K562 (cell line): ENCODE data around the gene ZNF460. TPM values are rescaled to one million over a fixed set of nuclear protein-coding genes. Genes with fewer than 3 reads are reported as not detected.

Source experiments
- ARID2 ChIP-seq: fragments of 450-650 bp; IDR thresholded peaks from 2 replicates; pipeline ENCODE4 v1.6.1; 2017; ENCODE audit warnings: antibody characterized with exemption, mild to moderate bottlenecking
- BCOR ChIP-seq: fragments of 450-650 bp; IDR thresholded peaks from 2 replicates; pipeline ENCODE4 v1.6.1; 2016
- CHD1 ChIP-seq: fragments of 200-600 bp; sonication (generic); IDR thresholded peaks from one replicate; pipeline ENCODE4 v1.6.1; 2012; ENCODE audit warnings: mild to moderate bottlenecking, moderate library complexity, low read length, inconsistent platforms
- HCFC1 ChIP-seq: IDR thresholded peaks from 2 replicates; pipeline ENCODE4 v1.6.1; 2012; ENCODE audit warnings: low read depth, low read length, improper control_type of control experiment
- KLF6 ChIP-seq: fragments of 250-450 bp; sonication (Bioruptor Pico); IDR thresholded peaks from 2 replicates; pipeline ENCODE4 v1.4.0; 2020; ENCODE audit warnings: mild to moderate bottlenecking, moderate library complexity, borderline replicate concordance
- TAF1 ChIP-seq: IDR thresholded peaks from 2 replicates; pipeline ENCODE4 v1.6.1; 2011; ENCODE audit warnings: mild to moderate bottlenecking, low read length, moderate library complexity; ENCODE audit not compliant: insufficient read depth, control insufficient read depth, severe bottlenecking; ENCODE audit errors: extremely low read depth
- WHSC1 ChIP-seq: IDR thresholded peaks from one replicate; pipeline ENCODE4 v1.6.1; 2012; ENCODE audit warnings: low read length, control low read depth, inconsistent platforms
- ZNF384 ChIP-seq: IDR thresholded peaks from 2 replicates; pipeline ENCODE4 v1.6.1; 2012; ENCODE audit warnings: low read depth, low read length, improper control_type of control experiment
- ZNF507 ChIP-seq: conservative IDR thresholded peaks from 2 replicates; pipeline ENCODE4 v1.6.1; 2017; ENCODE audit warnings: missing genetic modification characterization, missing compliant biosample characterization
- ZNF764 ChIP-seq: fragments of 250-450 bp; sonication (Bioruptor Pico); IDR thresholded peaks from 2 replicates; pipeline ENCODE4 v1.4.0; 2020; ENCODE audit warnings: low read depth, mild to moderate bottlenecking, moderate library complexity
- polyA plus RNA-seq, 8 experiments: library from polyadenylated mRNA; depleted of rRNA in 4 of 8; stranded (reverse) in 5 of 8; unstranded in 3 of 8; fragments of >200 nt; fragmentation: Nextera tagmentation in 2 of 8; fragmentation: Illumina TruSeq in 1 of 8; extraction: Ambion mirVana in 2 of 8; extraction: Trizol in 1 of 8; gene quantifications; 2 replicates each; pipeline versions ENCODE4 v1.2.1 to v1.2.3, GENCODE V29; 2011 to 2014; ENCODE audit warnings: inconsistent platforms in 1 of 8, missing spikeins in 1 of 8
- total RNA-seq, 7 experiments: library from RNA; depleted of rRNA in 6 of 7; stranded (reverse); fragments of >200 nt in 6 of 7; fragmentation: Illumina TruSeq in 2 of 7; extraction: Trizol in 2 of 7; gene quantifications; 2 replicates each; pipeline versions ENCODE4 v1.2.1 to v1.2.3, GENCODE V29; 2011 to 2021; ENCODE audit warnings: low replicate concordance in 1 of 7
- TF ChIP-seq, protein P1 (sequence below): IDR thresholded peaks from 2 replicates; pipeline ENCODE4 v1.6.1; 2011; ENCODE audit warnings: borderline replicate concordance, low read depth, mild to moderate bottlenecking, moderate library complexity, low read length; ENCODE audit not compliant: insufficient read depth, poor library complexity, severe bottlenecking
- TF ChIP-seq, protein P2 (sequence below): fragments of 450-650 bp; IDR thresholded peaks from 2 replicates; pipeline ENCODE4 v1.6.1; 2016; ENCODE audit warnings: low read depth
- TF ChIP-seq, protein P3 (sequence below): IDR thresholded peaks from 3 replicates; pipeline ENCODE4 v1.6.1; 2011; ENCODE audit warnings: borderline replicate concordance, mild to moderate bottlenecking; ENCODE audit not compliant: insufficient read length, insufficient read depth

Gene ZNF460
- total and polyA plus RNA-seq, 9 of the 15 experiments (the other 6 are each of a cell fraction or from before 2014, with no cell fraction given): 0.45 to 36.2 (median 16.6) TPM

DNA sequence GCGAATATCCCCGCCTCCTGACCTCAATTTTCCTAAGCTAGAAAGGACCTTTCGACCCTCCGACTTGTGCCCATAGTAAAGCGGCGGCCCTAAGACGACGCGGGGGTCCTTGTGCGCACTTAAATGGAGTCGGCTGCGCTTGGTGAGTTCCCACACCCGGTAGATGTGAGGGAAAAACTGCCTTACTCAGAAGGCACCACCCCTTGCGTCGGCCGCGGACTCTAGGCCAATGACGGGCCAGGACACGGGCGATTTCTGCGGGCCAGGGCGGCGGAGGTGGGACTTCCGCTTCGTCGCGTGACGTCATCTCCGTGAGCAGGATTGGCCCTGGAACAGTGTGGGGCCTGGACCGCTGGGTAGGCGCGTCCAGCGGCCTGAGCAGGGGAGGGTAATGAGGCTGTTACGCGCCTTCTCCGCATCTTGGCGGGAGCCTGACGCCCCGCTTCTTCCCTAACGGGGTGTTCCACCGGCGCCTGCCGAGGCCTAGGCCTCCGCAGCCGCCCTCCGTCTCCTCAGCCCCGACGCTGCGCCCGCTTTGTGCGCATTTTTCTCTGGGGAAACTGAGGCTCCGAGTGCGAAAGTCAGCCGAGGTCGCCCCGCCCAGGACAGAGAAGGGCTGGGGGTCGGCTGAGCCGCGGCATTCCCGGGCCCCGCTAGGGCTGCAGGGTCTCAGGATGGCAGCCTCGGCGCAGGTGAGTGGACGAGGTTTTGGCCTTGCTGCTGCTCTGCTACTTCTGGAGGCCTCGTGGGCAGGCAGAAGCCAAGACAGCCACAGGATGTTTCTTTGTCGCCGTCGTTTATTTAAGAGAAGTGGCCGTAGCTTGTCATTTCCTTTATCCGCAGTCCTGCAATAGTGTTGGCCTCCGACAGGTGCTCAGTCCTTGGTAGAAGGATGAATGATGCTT lies 40.1 kb downstream of the ZNF460 start, which contains the start of gene ZNF543 (continued):
- TF ChIP-seq, protein P1, sequence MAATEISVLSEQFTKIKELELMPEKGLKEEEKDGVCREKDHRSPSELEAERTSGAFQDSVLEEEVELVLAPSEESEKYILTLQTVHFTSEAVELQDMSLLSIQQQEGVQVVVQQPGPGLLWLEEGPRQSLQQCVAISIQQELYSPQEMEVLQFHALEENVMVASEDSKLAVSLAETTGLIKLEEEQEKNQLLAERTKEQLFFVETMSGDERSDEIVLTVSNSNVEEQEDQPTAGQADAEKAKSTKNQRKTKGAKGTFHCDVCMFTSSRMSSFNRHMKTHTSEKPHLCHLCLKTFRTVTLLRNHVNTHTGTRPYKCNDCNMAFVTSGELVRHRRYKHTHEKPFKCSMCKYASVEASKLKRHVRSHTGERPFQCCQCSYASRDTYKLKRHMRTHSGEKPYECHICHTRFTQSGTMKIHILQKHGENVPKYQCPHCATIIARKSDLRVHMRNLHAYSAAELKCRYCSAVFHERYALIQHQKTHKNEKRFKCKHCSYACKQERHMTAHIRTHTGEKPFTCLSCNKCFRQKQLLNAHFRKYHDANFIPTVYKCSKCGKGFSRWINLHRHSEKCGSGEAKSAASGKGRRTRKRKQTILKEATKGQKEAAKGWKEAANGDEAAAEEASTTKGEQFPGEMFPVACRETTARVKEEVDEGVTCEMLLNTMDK: no peak
- peak; percentile 64 for TF ChIP-seq TAF1
- TF ChIP-seq ZNF384: no peak
- no peak for TF ChIP-seq ZNF764 (CRISPR knock-in tag)
- peak; percentile 27; the same call in 1 of the 2 replicates for TF ChIP-seq BCOR
- TF ChIP-seq CHD1: peak; percentile 71
- TF ChIP-seq WHSC1: no peak
- TF ChIP-seq, protein P2, sequence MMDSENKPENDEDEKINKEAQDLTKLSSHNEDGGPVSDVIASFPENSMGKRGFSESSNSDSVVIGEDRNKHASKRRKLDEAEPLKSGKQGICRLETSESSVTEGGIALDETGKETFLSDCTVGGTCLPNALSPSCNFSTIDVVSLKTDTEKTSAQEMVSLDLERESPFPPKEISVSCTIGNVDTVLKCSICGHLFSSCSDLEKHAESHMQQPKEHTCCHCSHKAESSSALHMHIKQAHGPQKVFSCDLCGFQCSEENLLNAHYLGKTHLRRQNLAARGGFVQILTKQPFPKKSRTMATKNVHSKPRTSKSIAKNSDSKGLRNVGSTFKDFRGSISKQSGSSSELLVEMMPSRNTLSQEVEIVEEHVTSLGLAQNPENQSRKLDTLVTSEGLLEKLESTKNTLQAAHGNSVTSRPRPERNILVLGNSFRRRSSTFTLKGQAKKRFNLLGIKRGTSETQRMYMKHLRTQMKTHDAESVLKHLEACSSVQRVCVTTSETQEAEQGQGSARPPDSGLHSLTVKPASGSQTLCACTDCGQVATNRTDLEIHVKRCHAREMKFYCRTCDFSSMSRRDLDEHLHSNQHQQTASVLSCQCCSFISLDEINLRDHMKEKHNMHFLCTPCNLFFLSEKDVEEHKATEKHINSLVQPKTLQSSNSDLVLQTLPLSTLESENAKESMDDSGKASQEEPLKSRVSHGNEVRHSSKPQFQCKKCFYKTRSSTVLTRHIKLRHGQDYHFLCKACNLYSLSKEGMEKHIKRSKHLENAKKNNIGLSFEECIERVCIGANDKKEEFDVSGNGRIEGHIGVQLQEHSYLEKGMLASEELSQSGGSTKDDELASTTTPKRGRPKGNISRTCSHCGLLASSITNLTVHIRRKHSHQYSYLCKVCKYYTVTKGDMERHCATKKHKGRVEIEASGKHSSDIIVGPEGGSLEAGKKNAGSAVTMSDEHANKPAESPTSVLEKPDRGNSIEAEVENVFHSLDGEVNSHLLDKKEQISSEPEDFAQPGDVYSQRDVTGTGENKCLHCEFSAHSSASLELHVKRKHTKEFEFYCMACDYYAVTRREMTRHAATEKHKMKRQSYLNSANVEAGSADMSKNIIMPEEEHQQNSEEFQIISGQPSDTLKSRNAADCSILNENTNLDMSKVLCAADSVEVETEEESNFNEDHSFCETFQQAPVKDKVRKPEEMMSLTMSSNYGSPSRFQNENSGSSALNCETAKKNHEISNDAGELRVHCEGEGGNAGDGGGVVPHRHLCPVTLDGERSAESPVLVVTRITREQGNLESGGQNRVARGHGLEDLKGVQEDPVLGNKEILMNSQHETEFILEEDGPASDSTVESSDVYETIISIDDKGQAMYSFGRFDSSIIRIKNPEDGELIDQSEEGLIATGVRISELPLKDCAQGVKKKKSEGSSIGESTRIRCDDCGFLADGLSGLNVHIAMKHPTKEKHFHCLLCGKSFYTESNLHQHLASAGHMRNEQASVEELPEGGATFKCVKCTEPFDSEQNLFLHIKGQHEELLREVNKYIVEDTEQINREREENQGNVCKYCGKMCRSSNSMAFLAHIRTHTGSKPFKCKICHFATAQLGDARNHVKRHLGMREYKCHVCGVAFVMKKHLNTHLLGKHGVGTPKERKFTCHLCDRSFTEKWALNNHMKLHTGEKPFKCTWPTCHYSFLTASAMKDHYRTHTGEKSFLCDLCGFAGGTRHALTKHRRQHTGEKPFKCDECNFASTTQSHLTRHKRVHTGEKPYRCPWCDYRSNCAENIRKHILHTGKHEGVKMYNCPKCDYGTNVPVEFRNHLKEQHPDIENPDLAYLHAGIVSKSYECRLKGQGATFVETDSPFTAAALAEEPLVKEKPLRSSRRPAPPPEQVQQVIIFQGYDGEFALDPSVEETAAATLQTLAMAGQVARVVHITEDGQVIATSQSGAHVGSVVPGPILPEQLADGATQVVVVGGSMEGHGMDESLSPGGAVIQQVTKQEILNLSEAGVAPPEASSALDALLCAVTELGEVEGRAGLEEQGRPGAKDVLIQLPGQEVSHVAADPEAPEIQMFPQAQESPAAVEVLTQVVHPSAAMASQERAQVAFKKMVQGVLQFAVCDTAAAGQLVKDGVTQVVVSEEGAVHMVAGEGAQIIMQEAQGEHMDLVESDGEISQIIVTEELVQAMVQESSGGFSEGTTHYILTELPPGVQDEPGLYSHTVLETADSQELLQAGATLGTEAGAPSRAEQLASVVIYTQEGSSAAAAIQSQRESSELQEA: no peak
- TF ChIP-seq ZNF507: no peak
- TF ChIP-seq HCFC1: peak; percentile 59
- TF ChIP-seq ARID2: no peak
- no peak for TF ChIP-seq KLF6 (CRISPR knock-in tag)
- TF ChIP-seq, protein P3, sequence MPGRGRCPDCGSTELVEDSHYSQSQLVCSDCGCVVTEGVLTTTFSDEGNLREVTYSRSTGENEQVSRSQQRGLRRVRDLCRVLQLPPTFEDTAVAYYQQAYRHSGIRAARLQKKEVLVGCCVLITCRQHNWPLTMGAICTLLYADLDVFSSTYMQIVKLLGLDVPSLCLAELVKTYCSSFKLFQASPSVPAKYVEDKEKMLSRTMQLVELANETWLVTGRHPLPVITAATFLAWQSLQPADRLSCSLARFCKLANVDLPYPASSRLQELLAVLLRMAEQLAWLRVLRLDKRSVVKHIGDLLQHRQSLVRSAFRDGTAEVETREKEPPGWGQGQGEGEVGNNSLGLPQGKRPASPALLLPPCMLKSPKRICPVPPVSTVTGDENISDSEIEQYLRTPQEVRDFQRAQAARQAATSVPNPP: no peak
